Suprapubic skin (tissue), 3 donors: ENCODE data around the gene STX7.

ENCODE experiments used
- EP300 ChIP-seq: sonication (generic); formaldehyde crosslinking; IDR thresholded peaks from one replicate; pipeline ENCODE4 v1.6.1; 2017; ENCODE audit warnings: antibody characterized with exemption
- POLR2A ChIP-seq, 2 donors: fragments of 450-650 bp; IDR thresholded peaks; one replicate each; pipeline ENCODE4 v1.6.1; 2017; ENCODE audit warnings: antibody characterized with exemption in 2 of 2, mild to moderate bottlenecking in 2 of 2, moderate library complexity in 2 of 2
- TF ChIP-seq, protein P1 (sequence below), 2 donors: fragments of 200-600 bp in 1 of 2; fragments of 450-650 bp in 1 of 2; sonication (generic) in 1 of 2; IDR thresholded peaks; one replicate each; pipeline ENCODE4 v1.5.1; 2016 to 2019; ENCODE audit warnings: antibody characterized with exemption in 2 of 2, mild to moderate bottlenecking in 1 of 2, moderate library complexity in 1 of 2

DNA sequence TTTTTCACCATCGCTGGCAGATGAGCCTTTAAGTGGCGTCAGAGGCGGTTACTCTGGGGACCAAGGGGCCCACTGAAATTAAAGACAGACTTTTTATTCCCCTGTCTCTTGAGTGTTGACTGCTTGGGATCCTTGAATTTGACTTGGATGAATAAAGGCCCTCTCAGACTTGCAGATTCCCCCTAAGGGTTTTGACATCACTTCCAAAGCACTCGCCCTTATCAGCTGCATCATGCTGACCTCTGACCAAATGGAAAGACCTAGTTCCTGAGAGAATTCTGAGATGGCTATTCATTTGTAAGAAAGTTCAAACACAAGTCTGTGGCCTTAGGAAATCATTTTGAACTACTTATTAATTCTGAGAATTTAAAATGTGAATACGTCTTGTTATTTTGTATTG lies 98.2 kb downstream of the STX7 start:
- TF ChIP-seq, protein P1, sequence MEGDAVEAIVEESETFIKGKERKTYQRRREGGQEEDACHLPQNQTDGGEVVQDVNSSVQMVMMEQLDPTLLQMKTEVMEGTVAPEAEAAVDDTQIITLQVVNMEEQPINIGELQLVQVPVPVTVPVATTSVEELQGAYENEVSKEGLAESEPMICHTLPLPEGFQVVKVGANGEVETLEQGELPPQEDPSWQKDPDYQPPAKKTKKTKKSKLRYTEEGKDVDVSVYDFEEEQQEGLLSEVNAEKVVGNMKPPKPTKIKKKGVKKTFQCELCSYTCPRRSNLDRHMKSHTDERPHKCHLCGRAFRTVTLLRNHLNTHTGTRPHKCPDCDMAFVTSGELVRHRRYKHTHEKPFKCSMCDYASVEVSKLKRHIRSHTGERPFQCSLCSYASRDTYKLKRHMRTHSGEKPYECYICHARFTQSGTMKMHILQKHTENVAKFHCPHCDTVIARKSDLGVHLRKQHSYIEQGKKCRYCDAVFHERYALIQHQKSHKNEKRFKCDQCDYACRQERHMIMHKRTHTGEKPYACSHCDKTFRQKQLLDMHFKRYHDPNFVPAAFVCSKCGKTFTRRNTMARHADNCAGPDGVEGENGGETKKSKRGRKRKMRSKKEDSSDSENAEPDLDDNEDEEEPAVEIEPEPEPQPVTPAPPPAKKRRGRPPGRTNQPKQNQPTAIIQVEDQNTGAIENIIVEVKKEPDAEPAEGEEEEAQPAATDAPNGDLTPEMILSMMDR (IDR thresholded peaks at IDR 0.05), result no peak
- no peak for TF ChIP-seq POLR2A (IDR thresholded peaks at IDR 0.05)
- TF ChIP-seq EP300, result no peak
